Measurements from ENCODE around the gene EYA4.

The EYA4 gene

GRCh38 chr6:133467231-133467981, 226.2 kb downstream of the EYA4 start:
- H3K9me3 Mint-ChIP-seq: no peaks in the 10 kb centered on the region
- no peak overlapping the region for H3K27ac Mint-ChIP-seq (ENCODE audit: low read depth)
- H3K36me3 Mint-ChIP-seq (ENCODE audit: insufficient read depth): no peaks in the 10 kb centered on the region
- H3K4me1 Mint-ChIP-seq: no peaks in the 10 kb centered on the region
- no peak for DNase-seq (ENCODE audit: low spot score in 2 of 2)
- no peak overlapping the region for H3K4me3 Mint-ChIP-seq
- no peaks in the 10 kb centered on the region for H3K27me3 Mint-ChIP-seq
- no peak for ATAC-seq (replicated peaks; ENCODE audit: extremely low read depth, poor library complexity, severe bottlenecking)

- no peak for DNase-seq (ENCODE audit: low spot score in 2 of 2)
These were observed 226.8 kb downstream of the EYA4 start for GRCh38 chr6:133467982-133468380.

GRCh38 chr6:133468591-133468990, 227.4 kb downstream of the EYA4 start:
- Mint-ChIP-seq H3K4me1 (no peaks in the 10 kb centered on the region), H3K36me3 (ENCODE audit: insufficient read depth) (no peaks in the 10 kb centered on the region), H3K27ac (ENCODE audit: low read depth) (no peak overlapping the region), H3K4me3 (no peak overlapping the region), H3K9me3 (no peaks in the 10 kb centered on the region), H3K27me3 (no peaks in the 10 kb centered on the region)
- no peak for DNase-seq (ENCODE audit: low spot score in 2 of 2)
- ATAC-seq (replicated peaks; ENCODE audit: extremely low read depth, poor library complexity, severe bottlenecking): no peak

More at GRCh38 chr6:133467982-133468380, 226.8 kb downstream of the EYA4 start:
- no peak for ATAC-seq (replicated peaks; ENCODE audit: extremely low read depth, poor library complexity, severe bottlenecking)
- no peak overlapping the region for H3K27ac Mint-ChIP-seq (ENCODE audit: low read depth)
- H3K36me3 Mint-ChIP-seq (ENCODE audit: insufficient read depth): no peaks in the 10 kb centered on the region
- no peaks in the 10 kb centered on the region for H3K27me3 Mint-ChIP-seq
- no peaks in the 10 kb centered on the region for H3K4me1 Mint-ChIP-seq
- H3K9me3 Mint-ChIP-seq: no peaks in the 10 kb centered on the region
- no peak overlapping the region for H3K4me3 Mint-ChIP-seq

GRCh38 chr6:133474516-133474915, 233.4 kb downstream of the EYA4 start:
- DNase-seq (ENCODE audit: low spot score in 2 of 2) (no peak), ATAC-seq (replicated peaks; ENCODE audit: extremely low read depth, poor library complexity, severe bottlenecking) (no peak)
- Mint-ChIP-seq H3K27ac (ENCODE audit: low read depth) (no peak overlapping the region), H3K27me3 (no peaks in the 10 kb centered on the region), H3K4me1 (no peaks in the 10 kb centered on the region), H3K9me3 (no peaks in the 10 kb centered on the region), H3K36me3 (ENCODE audit: insufficient read depth) (no peaks in the 10 kb centered on the region), H3K4me3 (no peak overlapping the region)

GRCh38 chr6:133478673-133479072, 237.5 kb downstream of the EYA4 start:
- H3K27me3 Mint-ChIP-seq: no peaks in the 10 kb centered on the region
- no peak for DNase-seq (ENCODE audit: low spot score in 2 of 2)

GRCh38 chr6:133487174-133487573, 246.0 kb downstream of the EYA4 start:
- no peak overlapping the region for H3K4me3 Mint-ChIP-seq
- no peak for DNase-seq (ENCODE audit: low spot score in 2 of 2)

More at GRCh38 chr6:133478673-133479072, 237.5 kb downstream of the EYA4 start:
- H3K4me1 Mint-ChIP-seq: no peaks in the 10 kb centered on the region
- no peak overlapping the region for H3K27ac Mint-ChIP-seq (ENCODE audit: low read depth)
- no peak for ATAC-seq (replicated peaks; ENCODE audit: extremely low read depth, poor library complexity, severe bottlenecking)
- H3K9me3 Mint-ChIP-seq: no peaks in the 10 kb centered on the region
- H3K4me3 Mint-ChIP-seq: no peak overlapping the region
- no peaks in the 10 kb centered on the region for H3K36me3 Mint-ChIP-seq (ENCODE audit: insufficient read depth)

GRCh38 chr6:133495205-133495903, 254.2 kb downstream of the EYA4 start:
- Mint-ChIP-seq H3K4me1 (no peaks in the 10 kb centered on the region), H3K36me3 (ENCODE audit: insufficient read depth) (peaks cover 2% of the 10 kb centered on the region), H3K9me3 (peaks cover 7% of the 10 kb centered on the region), H3K27ac (ENCODE audit: low read depth) (no peak overlapping the region), H3K4me3 (no peak overlapping the region), H3K27me3 (no peaks in the 10 kb centered on the region)
- DNase-seq (ENCODE audit: low spot score in 2 of 2) (no peak), ATAC-seq (replicated peaks; ENCODE audit: extremely low read depth, poor library complexity, severe bottlenecking) (no peak)

More at GRCh38 chr6:133487174-133487573, 246.0 kb downstream of the EYA4 start:
- H3K27me3 Mint-ChIP-seq: peaks cover 10% of the 10 kb centered on the region
- H3K4me1 Mint-ChIP-seq: no peaks in the 10 kb centered on the region
- H3K27ac Mint-ChIP-seq (ENCODE audit: low read depth): no peak overlapping the region
- H3K9me3 Mint-ChIP-seq: peaks cover 24% of the 10 kb centered on the region
- ATAC-seq (replicated peaks; ENCODE audit: extremely low read depth, poor library complexity, severe bottlenecking): no peak
- no peaks in the 10 kb centered on the region for H3K36me3 Mint-ChIP-seq (ENCODE audit: insufficient read depth)

- Mint-ChIP-seq H3K9me3 (no peaks in the 10 kb centered on the region), H3K27me3 (peaks cover 10% of the 10 kb centered on the region), H3K4me1 (no peaks in the 10 kb centered on the region), H3K4me3 (no peak overlapping the region), H3K36me3 (ENCODE audit: insufficient read depth) (no peaks in the 10 kb centered on the region), H3K27ac (ENCODE audit: low read depth) (no peak overlapping the region)
- DNase-seq (ENCODE audit: low spot score in 2 of 2): no peak
- no peak for ATAC-seq (replicated peaks; ENCODE audit: extremely low read depth, poor library complexity, severe bottlenecking)
These were observed 258.5 kb downstream of the EYA4 start for GRCh38 chr6:133499662-133500061.

- peaks cover 10% of the 10 kb centered on the region for H3K27me3 Mint-ChIP-seq
- no peaks in the 10 kb centered on the region for H3K36me3 Mint-ChIP-seq (ENCODE audit: insufficient read depth)
- no peak overlapping the region for H3K27ac Mint-ChIP-seq (ENCODE audit: low read depth)
- H3K4me1 Mint-ChIP-seq: no peaks in the 10 kb centered on the region
- DNase-seq (ENCODE audit: low spot score in 2 of 2): no peak
- no peak overlapping the region for H3K4me3 Mint-ChIP-seq
- no peak for ATAC-seq (replicated peaks; ENCODE audit: extremely low read depth, poor library complexity, severe bottlenecking)
- H3K9me3 Mint-ChIP-seq: no peaks in the 10 kb centered on the region
These were observed 260.6 kb downstream of the EYA4 start for GRCh38 chr6:133501675-133502270.

GRCh38 chr6:133502441-133503335, 261.5 kb downstream of the EYA4 start:
- Mint-ChIP-seq H3K36me3 (ENCODE audit: insufficient read depth) (no peaks in the 10 kb centered on the region), H3K4me3 (no peak overlapping the region), H3K27ac (ENCODE audit: low read depth) (no peak overlapping the region), H3K9me3 (no peaks in the 10 kb centered on the region), H3K4me1 (no peaks in the 10 kb centered on the region), H3K27me3 (peaks cover 10% of the 10 kb centered on the region)
- ATAC-seq (replicated peaks; ENCODE audit: extremely low read depth, poor library complexity, severe bottlenecking) (no peak), DNase-seq (ENCODE audit: low spot score in 2 of 2) (no peak)

GRCh38 chr6:133503336-133503729, 262.2 kb downstream of the EYA4 start:
- no peaks in the 10 kb centered on the region for H3K9me3 Mint-ChIP-seq
- DNase-seq (ENCODE audit: low spot score in 2 of 2) (no peak), ATAC-seq (replicated peaks; ENCODE audit: extremely low read depth, poor library complexity, severe bottlenecking) (no peak)
- H3K4me1 Mint-ChIP-seq: no peaks in the 10 kb centered on the region
- H3K27ac Mint-ChIP-seq (ENCODE audit: low read depth): no peak overlapping the region
- no peaks in the 10 kb centered on the region for H3K36me3 Mint-ChIP-seq (ENCODE audit: insufficient read depth)
- H3K4me3 Mint-ChIP-seq: no peak overlapping the region
- H3K27me3 Mint-ChIP-seq: peaks cover 10% of the 10 kb centered on the region

GRCh38 chr6:133504158-133504557, 263.0 kb downstream of the EYA4 start:
- ATAC-seq (replicated peaks; ENCODE audit: extremely low read depth, poor library complexity, severe bottlenecking) (no peak), DNase-seq (ENCODE audit: low spot score in 2 of 2) (no peak)
- no peak overlapping the region for H3K4me3 Mint-ChIP-seq
- no peak overlapping the region for H3K27ac Mint-ChIP-seq (ENCODE audit: low read depth)
- H3K9me3 Mint-ChIP-seq: no peaks in the 10 kb centered on the region
- no peaks in the 10 kb centered on the region for H3K36me3 Mint-ChIP-seq (ENCODE audit: insufficient read depth)
- H3K4me1 Mint-ChIP-seq: no peaks in the 10 kb centered on the region
- H3K27me3 Mint-ChIP-seq: peaks cover 10% of the 10 kb centered on the region
